HepG2 (cell line): Measurements from ENCODE around the gene P2RX1. TPM values are rescaled to one million over a fixed set of nuclear protein-coding genes. Genes with fewer than 3 reads are reported as not detected.

ENCODE experiments used
- ESRRA ChIP-seq: sonication (generic); formaldehyde crosslinking; IDR thresholded peaks from 2 replicates; pipeline ENCODE4 v1.5.1; 2020; ENCODE audit warnings: mild to moderate bottlenecking, low read depth, missing genetic modification reagents
- ETV6 ChIP-seq: sonication (generic); formaldehyde crosslinking; conservative IDR thresholded peaks from 2 replicates; pipeline ENCODE4 v1.4.0; 2020; ENCODE audit warnings: missing genetic modification reagents
- GZF1 ChIP-seq: sonication (generic); formaldehyde crosslinking; IDR thresholded peaks from 2 replicates; pipeline ENCODE4 v1.5.1; 2020; ENCODE audit warnings: mild to moderate bottlenecking, missing genetic modification reagents
- HNRNPLL ChIP-seq: fragments of 200-400 bp; formaldehyde crosslinking; IDR thresholded peaks from 2 replicates; pipeline ENCODE4 v1.6.1; 2017; ENCODE audit warnings: mild to moderate bottlenecking, low read depth, low read length; ENCODE audit not compliant: poor library complexity, severe bottlenecking
- IRF2 ChIP-seq: IDR thresholded peaks from 2 replicates; pipeline ENCODE4 v1.6.1; 2018; ENCODE audit warnings: missing genetic modification reagents, missing compliant biosample characterization
- KAT8 ChIP-seq: IDR thresholded peaks from 2 replicates; pipeline ENCODE4 v1.6.1; 2016; ENCODE audit warnings: missing genetic modification reagents, missing compliant biosample characterization
- MAFG ChIP-seq: sonication (generic); formaldehyde crosslinking; IDR thresholded peaks from 2 replicates; pipeline ENCODE4 v1.5.1; 2020; ENCODE audit warnings: mild to moderate bottlenecking, missing genetic modification reagents
- MED13 ChIP-seq: sonication (generic); formaldehyde crosslinking; IDR thresholded peaks from 2 replicates; pipeline ENCODE4 v1.5.0; 2020; ENCODE audit warnings: missing genetic modification reagents
- MEF2D ChIP-seq: sonication (generic); formaldehyde crosslinking; IDR thresholded peaks from 2 replicates; pipeline ENCODE4 v1.5.1; 2020; ENCODE audit warnings: mild to moderate bottlenecking, missing genetic modification reagents
- PAF1 ChIP-seq: IDR thresholded peaks from 2 replicates; pipeline ENCODE4 v1.6.1; 2016; ENCODE audit warnings: missing genetic modification reagents, missing compliant biosample characterization
- PPARG ChIP-seq: conservative IDR thresholded peaks from 2 replicates; pipeline ENCODE4 v1.6.1; 2016; ENCODE audit warnings: missing biosample characterization, missing genetic modification reagents
- RARA ChIP-seq: IDR thresholded peaks from 2 replicates; pipeline ENCODE4 v1.6.1; 2016; ENCODE audit warnings: missing genetic modification reagents, missing compliant biosample characterization
- STAT6 ChIP-seq: sonication (generic); formaldehyde crosslinking; IDR thresholded peaks from 2 replicates; pipeline ENCODE4 v1.4.0; 2020; ENCODE audit warnings: missing genetic modification reagents, mild to moderate bottlenecking, borderline replicate concordance
- TBL1XR1 ChIP-seq: fragments of 150-350 bp; IDR thresholded peaks from 2 replicates; pipeline ENCODE4 v1.6.1; 2014; ENCODE audit warnings: borderline replicate concordance, low read length; ENCODE audit not compliant: partially characterized antibody
- U2AF2 ChIP-seq: fragments of 200-400 bp; formaldehyde crosslinking; IDR thresholded peaks from 2 replicates; pipeline ENCODE4 v1.6.1; 2017; ENCODE audit warnings: low read depth, mild to moderate bottlenecking, low read length
- ZBTB25 ChIP-seq: IDR thresholded peaks from 2 replicates; pipeline ENCODE4 v1.6.1; 2018; ENCODE audit warnings: missing genetic modification reagents
- ZNF20 ChIP-seq: sonication (generic); formaldehyde crosslinking; IDR thresholded peaks from 2 replicates; pipeline ENCODE4 v1.4.0; 2020; ENCODE audit warnings: mild to moderate bottlenecking, moderate library complexity, missing genetic modification reagents
- ZNF296 ChIP-seq: sonication (generic); formaldehyde crosslinking; conservative IDR thresholded peaks from 2 replicates; pipeline ENCODE4 v1.5.0; 2020; ENCODE audit warnings: mild to moderate bottlenecking, missing genetic modification reagents
- ZNF609 ChIP-seq: sonication (generic); formaldehyde crosslinking; IDR thresholded peaks from 2 replicates; pipeline ENCODE4 v1.4.0; 2020; ENCODE audit warnings: mild to moderate bottlenecking, missing genetic modification reagents, borderline replicate concordance
- ZNF737 ChIP-seq: sonication (generic); formaldehyde crosslinking; IDR thresholded peaks from 2 replicates; pipeline ENCODE4 v1.5.0; 2020; ENCODE audit warnings: missing genetic modification reagents, mild to moderate bottlenecking, borderline replicate concordance
- polyA plus RNA-seq, 8 experiments: library from polyadenylated mRNA; depleted of rRNA in 3 of 8; stranded (reverse) in 7 of 8; unstranded in 1 of 8; fragments of >200 nt; fragmentation: Illumina TruSeq in 4 of 8; extraction: Trizol in 4 of 8; gene quantifications; 2 replicates each; pipeline versions ENCODE4 v1.2.1 to v1.2.3, GENCODE V29; 2011 to 2016; ENCODE audit warnings: low read depth in 4 of 8, missing spikeins in 1 of 8, mixed read lengths in 1 of 8; ENCODE audit not compliant: insufficient read depth in 1 of 8
- total RNA-seq, 5 experiments: library from RNA; depleted of rRNA; stranded (reverse); fragments of >200 nt; fragmentation: Illumina TruSeq; extraction: Trizol; gene quantifications; 2 replicates each; pipeline ENCODE4 v1.2.3, GENCODE V29; 2016; ENCODE audit warnings: low read depth in 1 of 5
- TF ChIP-seq, protein P1 (sequence below): IDR thresholded peaks from 2 replicates; pipeline ENCODE4 v1.6.1; 2018; ENCODE audit warnings: missing genetic modification reagents, mild to moderate bottlenecking, missing compliant biosample characterization

Gene P2RX1
- total and polyA plus RNA-seq, 2 of the 13 experiments (the other 11 are each of a cell fraction or from before 2014, with no cell fraction given), result 0.04 to 0.50 TPM

DNA sequence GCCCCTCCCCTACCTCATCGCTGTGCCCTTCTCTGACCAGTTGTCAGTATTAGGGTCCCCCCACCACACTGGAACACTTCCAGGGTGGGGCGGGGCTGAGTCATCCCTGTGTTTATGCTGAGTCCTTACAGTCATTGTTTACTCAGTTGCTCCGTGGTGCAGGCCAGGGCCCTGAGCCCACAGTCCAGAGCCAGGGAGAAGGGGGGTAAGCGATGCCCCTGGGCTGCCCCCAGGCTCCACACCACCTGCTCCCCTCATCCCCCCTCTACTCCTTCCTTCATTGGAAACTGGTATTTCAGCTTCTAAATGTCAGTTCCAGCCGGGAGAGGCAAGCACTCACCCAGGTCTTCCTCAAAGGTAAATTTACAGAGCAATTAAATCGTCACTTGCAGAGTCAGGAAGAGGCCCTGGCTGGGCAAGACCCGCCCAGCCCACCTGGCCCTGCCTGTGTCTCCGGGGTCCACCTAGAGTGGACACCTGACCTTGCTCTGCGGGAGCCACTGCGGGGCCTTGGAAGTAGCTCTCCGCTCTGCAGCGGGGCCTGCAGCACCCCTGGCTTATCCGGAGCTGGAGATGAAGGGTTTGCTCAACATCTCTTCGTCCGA is 43.1 kb upstream of the P2RX1 start (continued):
- TF ChIP-seq RARA (CRISPR knock-in tag) (peak; percentile 49), STAT6 (no peak), PPARG (CRISPR knock-in tag) (no peak), ZNF296 (CRISPR knock-in tag) (peak; percentile 17; the same call in 1 of the 2 replicates), ZNF609 (CRISPR knock-in tag) (no peak), ZBTB25 (CRISPR knock-in tag) (no peak), PAF1 (CRISPR knock-in tag) (no peak), KAT8 (0 out of 2 replicates have a peak, but pooled peaks have one; percentile 16), ESRRA (CRISPR knock-in tag) (no peak), HNRNPLL (no peak), GZF1 (CRISPR knock-in tag) (no peak), ZNF737 (no peak), U2AF2 (no peak), MED13 (CRISPR knock-in tag) (no peak), IRF2 (no peak), ETV6 (no peak), ZNF20 (CRISPR knock-in tag) (no peak), TBL1XR1 (no peak), MAFG (peak; percentile 84), MEF2D (no peak)
- TF ChIP-seq, protein P1, sequence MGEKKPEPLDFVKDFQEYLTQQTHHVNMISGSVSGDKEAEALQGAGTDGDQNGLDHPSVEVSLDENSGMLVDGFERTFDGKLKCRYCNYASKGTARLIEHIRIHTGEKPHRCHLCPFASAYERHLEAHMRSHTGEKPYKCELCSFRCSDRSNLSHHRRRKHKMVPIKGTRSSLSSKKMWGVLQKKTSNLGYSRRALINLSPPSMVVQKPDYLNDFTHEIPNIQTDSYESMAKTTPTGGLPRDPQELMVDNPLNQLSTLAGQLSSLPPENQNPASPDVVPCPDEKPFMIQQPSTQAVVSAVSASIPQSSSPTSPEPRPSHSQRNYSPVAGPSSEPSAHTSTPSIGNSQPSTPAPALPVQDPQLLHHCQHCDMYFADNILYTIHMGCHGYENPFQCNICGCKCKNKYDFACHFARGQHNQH (CRISPR knock-in tag), result 0 out of 2 replicates have a peak, but pooled peaks have one; percentile 15
